Body of pancreas (tissue), 4 donors: ENCODE measurements around the gene EME2. TPM values are rescaled to one million over a fixed set of nuclear protein-coding genes. Genes with fewer than 3 reads are reported as not detected.

Experiments
- ATAC-seq: fragments of 150-250 bp; one replicate; pipeline ENCODE4 v1.9.1; 2016
- DNase-seq, 4 donors: peaks; one replicate each; pipeline ENCODE4 v3.0.0-alpha.2; 2019
- H3K27ac ChIP-seq, 4 donors: fragments of 200-600 bp; sonication (generic); 1 replicate in 3 of 4; 2 replicates in 1 of 4; pipeline versions ENCODE4 v1.5.1 to v1.6.1; 2016 to 2019; ENCODE audit warnings: mild to moderate bottlenecking in 1 of 4, mixed read lengths in 1 of 4, moderate library complexity in 1 of 4
- H3K27me3 ChIP-seq, 2 donors: fragments of 200-600 bp; sonication (generic); one replicate each; pipeline ENCODE4 v1.6.0; 2016; ENCODE audit warnings: mild to moderate bottlenecking in 1 of 2
- H3K36me3 ChIP-seq, 2 donors: fragments of 200-600 bp; sonication (generic); replicated peaks in 1 of 2; 2 replicates each; pipeline ENCODE4 v1.5.1; 2016; ENCODE audit warnings: low read depth in 2 of 2; ENCODE audit not compliant: insufficient read depth in 1 of 2
- H3K4me1 ChIP-seq: fragments of 200-600 bp; sonication (generic); one replicate; pipeline ENCODE4 v1.6.0; 2016
- H3K4me3 ChIP-seq, 2 donors: fragments of 200-600 bp; sonication (generic); 1 replicate in 1 of 2; 2 replicates in 1 of 2; pipeline ENCODE4 v1.5.1; 2016 to 2019
- H3K9me3 ChIP-seq, 3 donors: fragments of 200-600 bp; sonication (generic); 1 replicate in 2 of 3; 2 replicates in 1 of 3; pipeline ENCODE4 v1.5.1; 2016
- CTCF ChIP-seq, 7 experiments: fragments of 450-650 bp in 4 of 7; fragments of 200-600 bp in 3 of 7; sonication (generic) in 3 of 7; IDR thresholded peaks; one replicate each; pipeline ENCODE4 v1.5.1; 2016 to 2019; ENCODE audit warnings: antibody characterized with exemption in 7 of 7
- POLR2A ChIP-seq, 3 donors: fragments of 450-650 bp; IDR thresholded peaks; one replicate each; pipeline ENCODE4 v1.6.1; 2016; ENCODE audit warnings: antibody characterized with exemption in 3 of 3, mild to moderate bottlenecking in 2 of 3
- WGBS, 2 donors: methylation state at CpG; one replicate each; pipeline ENCODE4 v1.1.5; 2017; 5-methylcytosine and 5-hydroxymethylcytosine counted together
- intact Hi-C: fragments of 100-400 bp; cut with DNase I; formaldehyde crosslinking; loops from one replicate; pipeline ENCODE4 v1.15.1; 2023
- total RNA-seq, 2 donors: library from RNA; depleted of rRNA; stranded (reverse); fragments of >200 nt; gene quantifications; one replicate each; pipeline ENCODE4 v1.1.0, GENCODE V29; 2016

The EME2 gene
- total RNA-seq, 2 donors from 2014 or later = 13.5 to 33.3 TPM

GRCh38 chr16:1744338-1744840 is 28.2 kb upstream of the EME2 start:
- DNase-seq (no peak), ATAC-seq (no peak)
- Histone ChIP-seq H3K9me3 (no peaks in the 10 kb centered on the region), H3K36me3 (peaks cover 0 to 25% of the 10 kb centered on the region in 2 donors), H3K4me3 (no peak overlapping the region), H3K27ac (no peak overlapping the region), H3K4me1 (no peaks in the 10 kb centered on the region), H3K27me3 (no peaks in the 10 kb centered on the region)
- WGBS, 2 donors = 91 to 97% methylated on average over 14 to 21 of the region's 24 CpGs
- no peak for TF ChIP-seq POLR2A (IDR thresholded peaks at IDR 0.05)
- TF ChIP-seq CTCF (IDR thresholded peaks at IDR 0.05) = no peak
- intact Hi-C loops = no loop called here

- H3K4me1 ChIP-seq = no peaks in the 10 kb centered on the region
- no peaks in the 10 kb centered on the region for H3K27me3 ChIP-seq
- no peaks in the 10 kb centered on the region for H3K9me3 ChIP-seq
- 91 to 98% methylated on average over 8 to 25 of the region's 25 CpGs for WGBS, 2 donors
- no peak overlapping the region for H3K27ac ChIP-seq
- ATAC-seq = no peak
- DNase-seq = no peak
- intact Hi-C loops = no loop called here
- H3K36me3 ChIP-seq = peaks cover 0 to 29% of the 10 kb centered on the region in 2 donors
- TF ChIP-seq POLR2A (IDR thresholded peaks at IDR 0.05) (no peak), CTCF (IDR thresholded peaks at IDR 0.05) (no peak)
- H3K4me3 ChIP-seq = no peak overlapping the region
Observed at GRCh38 chr16:1745181-1745899, 27.3 kb upstream of the EME2 start.

GRCh38 chr16:1745900-1746692 is 26.5 kb upstream of the EME2 start:
- H3K4me1 ChIP-seq = no peaks in the 10 kb centered on the region
- no peak overlapping the region for H3K4me3 ChIP-seq
- DNase-seq = no peak
- no peaks in the 10 kb centered on the region for H3K9me3 ChIP-seq
- H3K36me3 ChIP-seq = peaks cover 0 to 27% of the 10 kb centered on the region in 2 donors
- WGBS, 2 donors = 90 to 96% methylated on average over 12 to 28 of the region's 29 CpGs
- no peak for ATAC-seq
- no peaks in the 10 kb centered on the region for H3K27me3 ChIP-seq
- H3K27ac ChIP-seq = no peak overlapping the region
- intact Hi-C loops = no loop called here
- no peak for TF ChIP-seq CTCF (IDR thresholded peaks at IDR 0.05)
- TF ChIP-seq POLR2A (IDR thresholded peaks at IDR 0.05) = no peak

- intact Hi-C loops = no loop called here
- H3K4me1 ChIP-seq = no peaks in the 10 kb centered on the region
- H3K36me3 ChIP-seq = peaks cover 1 to 33% of the 10 kb centered on the region in 2 donors
- H3K4me3 ChIP-seq = no peak overlapping the region
- 92 to 93% methylated on average over 18 to 31 of the region's 31 CpGs for WGBS, 2 donors
- H3K27me3 ChIP-seq = no peaks in the 10 kb centered on the region
- H3K9me3 ChIP-seq = no peaks in the 10 kb centered on the region
- DNase-seq = no peak
- TF ChIP-seq CTCF (IDR thresholded peaks at IDR 0.05) (no peak), POLR2A (IDR thresholded peaks at IDR 0.05) (no peak)
- ATAC-seq = no peak
- H3K27ac ChIP-seq = no peak overlapping the region
Observed at GRCh38 chr16:1746693-1747195, 25.9 kb upstream of the EME2 start.
